Loucy (cell line): ENCODE data around the gene PTGR3.

Experiments
- EZH2phosphoT487 ChIP-seq: fragments of 200-600 bp; IDR thresholded peaks from 2 replicates; pipeline ENCODE4 v1.6.1; 2018; ENCODE audit warnings: antibody characterized with exemption, mild to moderate bottlenecking, moderate library complexity, borderline replicate concordance
- TF ChIP-seq, protein P1 (sequence below): fragments of 200-600 bp; sonication (generic); conservative IDR thresholded peaks from 2 replicates; pipeline ENCODE4 v1.5.1; 2014; ENCODE audit warnings: mild to moderate bottlenecking, antibody characterized with exemption, low read length

DNA sequence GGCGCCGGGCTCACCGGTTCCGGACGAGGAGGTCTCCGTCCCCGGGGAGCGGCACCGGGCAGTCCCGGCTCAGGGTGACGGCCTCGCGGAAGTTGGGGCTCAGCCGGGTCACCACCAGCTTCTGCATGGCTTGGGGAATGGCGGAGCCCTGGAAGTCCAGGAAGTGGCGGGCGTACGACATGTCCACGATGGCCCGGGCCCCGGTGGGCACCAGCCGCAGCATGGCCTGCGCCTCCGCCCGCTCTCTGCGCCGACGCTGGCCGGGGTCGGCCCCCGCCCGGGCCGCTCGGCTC, 157 bp downstream of the PTGR3 start:
- TF ChIP-seq, protein P1, sequence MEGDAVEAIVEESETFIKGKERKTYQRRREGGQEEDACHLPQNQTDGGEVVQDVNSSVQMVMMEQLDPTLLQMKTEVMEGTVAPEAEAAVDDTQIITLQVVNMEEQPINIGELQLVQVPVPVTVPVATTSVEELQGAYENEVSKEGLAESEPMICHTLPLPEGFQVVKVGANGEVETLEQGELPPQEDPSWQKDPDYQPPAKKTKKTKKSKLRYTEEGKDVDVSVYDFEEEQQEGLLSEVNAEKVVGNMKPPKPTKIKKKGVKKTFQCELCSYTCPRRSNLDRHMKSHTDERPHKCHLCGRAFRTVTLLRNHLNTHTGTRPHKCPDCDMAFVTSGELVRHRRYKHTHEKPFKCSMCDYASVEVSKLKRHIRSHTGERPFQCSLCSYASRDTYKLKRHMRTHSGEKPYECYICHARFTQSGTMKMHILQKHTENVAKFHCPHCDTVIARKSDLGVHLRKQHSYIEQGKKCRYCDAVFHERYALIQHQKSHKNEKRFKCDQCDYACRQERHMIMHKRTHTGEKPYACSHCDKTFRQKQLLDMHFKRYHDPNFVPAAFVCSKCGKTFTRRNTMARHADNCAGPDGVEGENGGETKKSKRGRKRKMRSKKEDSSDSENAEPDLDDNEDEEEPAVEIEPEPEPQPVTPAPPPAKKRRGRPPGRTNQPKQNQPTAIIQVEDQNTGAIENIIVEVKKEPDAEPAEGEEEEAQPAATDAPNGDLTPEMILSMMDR: no peak
- TF ChIP-seq EZH2phosphoT487: no peak
